Hair follicle dermal papilla cell (primary cell): ENCODE measurements around the gene MAP1LC3C. TPM values are rescaled to one million over a fixed set of nuclear protein-coding genes. Genes with fewer than 3 reads are reported as not detected.

Experiments used
- total RNA-seq: library from RNA; depleted of rRNA; stranded (reverse); fragments of >200 nt; gene quantifications from 2 replicates; pipeline ENCODE4 v1.2.3, GENCODE V29; 2012

Gene MAP1LC3C
- total RNA-seq: 0.16 and 0.61 TPM in 2 replicates

DNA sequence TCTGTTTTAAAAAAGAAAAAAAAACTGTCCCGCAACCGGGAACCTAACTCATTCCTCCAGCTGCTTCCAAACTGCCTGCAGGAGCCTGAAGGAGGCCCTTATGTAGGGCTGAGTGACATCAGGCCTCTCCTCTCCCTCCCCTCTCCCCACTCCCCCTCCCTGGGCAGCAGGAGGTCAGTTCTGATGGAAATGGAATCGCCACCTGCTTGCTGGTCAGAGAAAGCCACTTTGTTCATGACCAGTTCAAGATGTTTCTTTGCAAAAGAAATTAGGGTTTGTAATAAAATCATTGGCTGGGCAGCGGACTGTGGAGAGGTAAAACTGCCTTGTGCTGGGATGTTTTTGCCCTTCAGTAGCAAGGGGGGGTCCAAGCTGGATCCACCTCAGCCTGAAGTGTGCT, at the start of gene MAP1LC3C:
MAP1LC3C (minus strand) TSS at position 73 of the 400 bp plus-strand sequence. CDS start 90 bp downstream, outside the sequence.

DNA sequence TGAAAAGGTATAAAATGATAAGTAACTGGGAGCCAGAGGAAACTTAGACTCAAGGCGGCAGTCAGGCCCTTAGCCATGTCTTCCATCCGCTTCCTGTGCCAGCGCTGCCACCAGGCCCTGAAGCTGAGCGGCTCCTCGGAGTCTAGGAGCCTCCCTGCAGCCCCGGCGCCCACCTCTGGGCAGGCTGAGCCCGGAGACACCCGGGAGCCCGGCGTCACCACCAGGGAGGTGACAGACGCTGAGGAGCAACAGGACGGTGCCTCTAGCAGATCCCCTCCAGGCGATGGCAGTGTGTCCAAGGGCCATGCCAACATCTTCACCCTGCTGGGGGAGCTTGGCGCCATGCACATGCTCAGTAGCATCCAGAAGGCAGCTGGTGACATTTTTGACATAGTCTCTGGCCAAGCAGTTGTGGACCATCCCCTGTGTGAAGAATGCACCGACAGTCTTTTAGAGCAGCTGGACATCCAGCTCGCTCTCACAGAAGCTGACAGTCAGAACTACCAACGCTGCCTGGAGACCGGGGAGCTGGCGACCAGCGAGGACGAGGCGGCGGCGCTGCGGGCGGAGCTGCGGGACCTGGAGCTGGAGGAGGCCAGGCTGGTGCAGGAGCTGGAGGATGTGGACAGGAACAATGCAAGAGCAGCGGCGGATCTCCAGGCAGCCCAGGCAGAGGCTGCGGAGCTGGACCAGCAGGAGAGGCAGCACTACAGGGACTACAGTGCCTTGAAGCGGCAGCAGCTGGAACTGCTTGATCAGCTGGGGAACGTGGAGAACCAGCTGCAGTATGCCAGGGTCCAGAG, 41.0 kb downstream of the MAP1LC3C start, which contains the start of gene BECN2:
BECN2 (plus strand) TSS at position 76 of the 803 bp plus-strand sequence; CDS start at position 76, 0 bp downstream.

Other genes starting within 250 kb of the MAP1LC3C start
- gene EXO1, start 150.9 kb downstream of the MAP1LC3C start, total RNA-seq: 1.7 and 3.2 TPM in 2 replicates
- not detected in 2 replicates for gene BECN2, start 41.3 kb downstream of the MAP1LC3C start, total RNA-seq